ENCODE results near the gene UNC93A. TPM values are rescaled to one million over a fixed set of nuclear protein-coding genes. Genes with fewer than 3 reads are reported as not detected.

UNC93A gene
- total RNA-seq: not detected in 2 replicates

GRCh38 chr6:167290786-167291622, at the start of gene UNC93A:
Gene UNC93A, plus strand, starts transcription at chr6:167291315. Its CDS starts 175 bp downstream, at chr6:167291490.

Other genes with a start within 250 kb of the UNC93A start
- gene CCR6, start 168.2 kb upstream of the UNC93A start, total RNA-seq: not detected in 2 replicates
- gene GPR31, start 133.3 kb upstream of the UNC93A start, total RNA-seq: not detected in 2 replicates
- gene TTLL2, start 33.8 kb downstream of the UNC93A start, total RNA-seq: not detected in 2 replicates

All from smooth muscle cell of trachea (primary cell).